Osteocyte (in vitro differentiated cells): ENCODE measurements around the gene TFEB. TPM values are rescaled to one million over a fixed set of nuclear protein-coding genes. Genes with fewer than 3 reads are reported as not detected.

Experiments
- DNase-seq: peaks from one replicate; pipeline ENCODE4 v3.0.0; 2021; ENCODE audit warnings: mixed read lengths; ENCODE audit not compliant: unreplicated experiment; ENCODE audit errors: extremely low spot score
- H3K27ac Mint-ChIP-seq: one replicate; pipeline ENCODE4 v1.8.0; 2021; ENCODE audit warnings: mild to moderate bottlenecking, mixed read lengths; ENCODE audit not compliant: unreplicated experiment
- H3K27me3 Mint-ChIP-seq: one replicate; pipeline ENCODE4 v1.8.0; 2021; ENCODE audit warnings: mixed read lengths; ENCODE audit not compliant: unreplicated experiment
- H3K36me3 Mint-ChIP-seq: one replicate; pipeline ENCODE4 v1.8.0; 2021; ENCODE audit warnings: mixed read lengths; ENCODE audit not compliant: unreplicated experiment
- H3K4me1 Mint-ChIP-seq: one replicate; pipeline ENCODE4 v1.8.0; 2021; ENCODE audit warnings: mixed read lengths; ENCODE audit not compliant: unreplicated experiment
- H3K4me3 Mint-ChIP-seq: one replicate; pipeline ENCODE4 v1.8.0; 2021; ENCODE audit warnings: mild to moderate bottlenecking, moderate library complexity, mixed read lengths; ENCODE audit not compliant: unreplicated experiment
- H3K9me3 Mint-ChIP-seq: one replicate; pipeline ENCODE4 v1.8.0; 2021; ENCODE audit warnings: mixed read lengths; ENCODE audit not compliant: unreplicated experiment
- CTCF ChIP-seq: fragments of 200-600 bp; sonication (generic); IDR thresholded peaks from 2 replicates; pipeline ENCODE4 v1.5.0; 2021; ENCODE audit warnings: antibody characterized with exemption, mild to moderate bottlenecking, moderate library complexity
- total RNA-seq: library from RNA; stranded (reverse); gene quantifications from 2 replicates; pipeline ENCODE4 v1.2.1, GENCODE V29; 2021

Gene TFEB
- total RNA-seq, 1 donor from 2014 or later = 11.1 TPM

- Mint-ChIP-seq H3K36me3 (peaks cover 4% of the 10 kb centered on the region), H3K4me1 (peaks cover 67% of the 10 kb centered on the region), H3K27me3 (no peaks in the 10 kb centered on the region), H3K9me3 (no peaks in the 10 kb centered on the region), H3K4me3 (peak overlapping the region; percentile 83), H3K27ac (peak overlapping the region; percentile 91)
- DNase-seq = no peak
- no peak for TF ChIP-seq CTCF
Measured at GRCh38 chr6:41637194-41638001, 98.0 kb downstream of the TFEB start.

GRCh38 chr6:41636833-41637193, 98.6 kb downstream of the TFEB start:
- peak overlapping the region; percentile 70 for H3K27ac Mint-ChIP-seq
- no peak for DNase-seq
- peaks cover 3% of the 10 kb centered on the region for H3K36me3 Mint-ChIP-seq
- H3K4me3 Mint-ChIP-seq = peak overlapping the region; percentile 62
- no peak for TF ChIP-seq CTCF
- H3K9me3 Mint-ChIP-seq = no peaks in the 10 kb centered on the region
- H3K4me1 Mint-ChIP-seq = peaks cover 62% of the 10 kb centered on the region
- H3K27me3 Mint-ChIP-seq = no peaks in the 10 kb centered on the region

GRCh38 chr6:41635365-41635764, 100.0 kb downstream of the TFEB start:
- Mint-ChIP-seq H3K4me1 (peaks cover 48% of the 10 kb centered on the region), H3K4me3 (peak overlapping the region; percentile 39), H3K36me3 (no peaks in the 10 kb centered on the region), H3K27ac (peak overlapping the region; percentile 77), H3K27me3 (no peaks in the 10 kb centered on the region), H3K9me3 (no peaks in the 10 kb centered on the region)
- TF ChIP-seq CTCF = no peak
- no peak for DNase-seq

DNA sequence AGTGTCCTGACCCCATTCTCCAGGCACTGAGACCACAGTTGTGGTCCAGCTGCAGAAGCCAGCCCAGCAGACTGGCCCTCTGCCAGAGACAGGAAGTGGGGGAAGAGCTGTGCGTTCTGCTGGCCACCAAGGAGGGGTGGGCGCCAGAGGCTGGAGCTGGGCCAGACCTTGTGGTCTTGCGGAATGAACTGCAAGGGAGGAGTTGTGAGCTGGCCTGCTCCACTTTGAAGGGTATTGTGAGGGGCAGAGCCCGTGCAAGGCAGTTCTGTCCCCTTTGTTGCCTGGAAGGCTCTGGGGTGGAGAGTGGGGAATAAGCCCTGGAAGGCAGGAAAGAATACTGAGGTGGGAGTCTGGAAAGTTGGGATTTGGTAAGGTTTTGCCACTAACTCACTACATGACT, 100.8 kb downstream of the TFEB start:
- no peaks in the 10 kb centered on the region for H3K27me3 Mint-ChIP-seq
- H3K27ac Mint-ChIP-seq = peak overlapping the region; percentile 77
- no peak for DNase-seq
- H3K36me3 Mint-ChIP-seq = no peaks in the 10 kb centered on the region
- H3K4me1 Mint-ChIP-seq = peaks cover 41% of the 10 kb centered on the region
- no peak overlapping the region for H3K4me3 Mint-ChIP-seq
- no peak for TF ChIP-seq CTCF
- H3K9me3 Mint-ChIP-seq = no peaks in the 10 kb centered on the region

Other genes with a start within 250 kb of the TFEB start
- gene FOXP4, start 189.2 kb downstream of the TFEB start, total RNA-seq = 24.7 and 26.9 TPM in 2 replicates
- gene MDFI, start 97.1 kb downstream of the TFEB start, total RNA-seq = 74.1 and 75.9 TPM in 2 replicates
- not detected in 2 replicates for gene PGC, start 11.8 kb upstream of the TFEB start, total RNA-seq
- 3.4 and 3.9 TPM in 2 replicates for gene FRS3, start 44.3 kb upstream of the TFEB start, total RNA-seq
- gene PRICKLE4, start 45.2 kb upstream of the TFEB start, total RNA-seq = 1.9 and 2.3 TPM in 2 replicates
- 133 TPM in 2 replicates for gene TOMM6, start 52.1 kb upstream of the TFEB start, total RNA-seq
- gene USP49, start 159.8 kb upstream of the TFEB start, total RNA-seq = 5.2 and 5.4 TPM in 2 replicates
- 24.3 and 30.0 TPM in 2 replicates for gene MED20, start 185.5 kb upstream of the TFEB start, total RNA-seq
- gene BYSL, start 185.9 kb upstream of the TFEB start, total RNA-seq = 20.2 and 22.7 TPM in 2 replicates
- gene CCND3, start 206.2 kb upstream of the TFEB start, total RNA-seq = 82.7 and 91.2 TPM in 2 replicates